ENCODE data around the gene METRN. TPM values are rescaled to one million over a fixed set of nuclear protein-coding genes. Genes with fewer than 3 reads are reported as not detected.

Gene METRN
- total and polyA plus RNA-seq, 2 experiments from 2014 or later, result 21.6 to 98.1 TPM

- Histone ChIP-seq H4K20me1 (ENCODE audit: insufficient read depth) (no peaks in the 10 kb centered on the region), H3K4me3 (peak within 1 kb of the TSS; percentile 77), H3K27me3 (replicated peaks; ENCODE audit: insufficient read depth) (no peaks in the 10 kb centered on the region), H2AFZ (peak within 1 kb of the TSS; percentile 84), H3K36me3 (ENCODE audit: low read depth) (peaks cover 11% of the 10 kb centered on the region; the same call in 1 of the 2 replicates), H3K27ac (peak within 1 kb of the TSS; percentile 63), H3K9me2 (ENCODE audit: insufficient read depth) (no peaks in the 10 kb centered on the region), H3K4me1 (ENCODE audit: insufficient read depth) (peaks cover 15% of the 10 kb centered on the region), H3K4me2 (ENCODE audit: unreplicated experiment) (peak within 1 kb of the TSS; percentile 94), H3F3A (ENCODE audit: insufficient read depth) (peaks cover 15% of the 10 kb centered on the region; the same call in 1 of the 2 replicates), H3K9me3 (ENCODE audit: low read depth) (no peaks in the 10 kb centered on the region), H3K79me2 (ENCODE audit: insufficient read depth) (peaks cover 32% of the 10 kb centered on the region), H3K9ac (peak within 1 kb of the TSS; percentile 85)
- TF ChIP-seq EZH2phosphoT487 (IDR thresholded peaks at IDR 0.05; ENCODE audit: insufficient read depth, low read depth), result no peak
- DNase-seq, result peak; percentile 93
- WGBS, 2 experiments (ENCODE audit: low coverage in 1 of 2, low lambda C conversion rate in 2 of 2, missing lambda C conversion rate in 2 of 2), result 2 to 3% methylated on average over 36 to 59 of the region's 91 CpGs
- in situ Hi-C loops (cut with MboI), result no loop called here
Observed at GRCh38 chr16:679814-680624, 34.9 kb upstream of the METRN start, which contains the start of gene STUB1. TSS of gene STUB1 (plus strand) at chr16:680410. CDS start at chr16:680526, 116 bp downstream.

- H3F3A ChIP-seq (ENCODE audit: insufficient read depth), result peaks cover 15% of the 10 kb centered on the region; the same call in 1 of the 2 replicates
- no peak for DNase-seq
- peak overlapping the region; percentile 94 for H3K4me2 ChIP-seq (ENCODE audit: unreplicated experiment)
- H3K27me3 ChIP-seq (replicated peaks; ENCODE audit: insufficient read depth), result no peaks in the 10 kb centered on the region
- TF ChIP-seq EZH2 (IDR thresholded peaks at IDR 0.05; ENCODE audit: insufficient read depth, poor library complexity, severe bottlenecking) (no peak), EZH2phosphoT487 (IDR thresholded peaks at IDR 0.05; ENCODE audit: insufficient read depth, low read depth) (no peak)
- H3K9me3 ChIP-seq (ENCODE audit: low read depth), result no peaks in the 10 kb centered on the region
- 0 to 1% methylated on average over 29 to 32 of the region's 38 CpGs for WGBS, 2 experiments (ENCODE audit: low coverage in 1 of 2, low lambda C conversion rate in 2 of 2, missing lambda C conversion rate in 2 of 2)
- H3K4me3 ChIP-seq, result peak overlapping the region; percentile 77
- peaks cover 34% of the 10 kb centered on the region for H3K79me2 ChIP-seq (ENCODE audit: insufficient read depth)
- in situ Hi-C loops (cut with MboI), result no loop called here
- peaks cover 11% of the 10 kb centered on the region; the same call in 1 of the 2 replicates for H3K36me3 ChIP-seq (ENCODE audit: low read depth)
- peak overlapping the region; percentile 85 for H3K9ac ChIP-seq
- H4K20me1 ChIP-seq (ENCODE audit: insufficient read depth), result no peaks in the 10 kb centered on the region
- H3K27ac ChIP-seq, result peak overlapping the region; percentile 63
- 0 out of 2 replicates have a peak overlapping the region, but pooled peaks have one; percentile 62 for H2AFZ ChIP-seq
- peaks cover 15% of the 10 kb centered on the region for H3K4me1 ChIP-seq (ENCODE audit: insufficient read depth)
- no peaks in the 10 kb centered on the region for H3K9me2 ChIP-seq (ENCODE audit: insufficient read depth)
Observed at GRCh38 chr16:680625-680945, 34.3 kb upstream of the METRN start.

GRCh38 chr16:680967-681745, 33.8 kb upstream of the METRN start:
- peaks cover 40% of the 10 kb centered on the region for H3K79me2 ChIP-seq (ENCODE audit: insufficient read depth)
- peaks cover 15% of the 10 kb centered on the region; the same call in 1 of the 2 replicates for H3F3A ChIP-seq (ENCODE audit: insufficient read depth)
- H3K27ac ChIP-seq, result peak overlapping the region; percentile 63
- peak; percentile 88 for DNase-seq
- H3K9me2 ChIP-seq (ENCODE audit: insufficient read depth), result no peaks in the 10 kb centered on the region
- H3K9ac ChIP-seq, result peak overlapping the region; percentile 85
- TF ChIP-seq EZH2 (IDR thresholded peaks at IDR 0.05; ENCODE audit: insufficient read depth, poor library complexity, severe bottlenecking), result no peak
- TF ChIP-seq EZH2phosphoT487 (IDR thresholded peaks at IDR 0.05; ENCODE audit: insufficient read depth, low read depth), result no peak
- H4K20me1 ChIP-seq (ENCODE audit: insufficient read depth), result no peaks in the 10 kb centered on the region
- peaks cover 11% of the 10 kb centered on the region; the same call in 1 of the 2 replicates for H3K36me3 ChIP-seq (ENCODE audit: low read depth)
- peak overlapping the region; percentile 94 for H3K4me2 ChIP-seq (ENCODE audit: unreplicated experiment)
- in situ Hi-C loops (cut with MboI), result no loop called here
- no peak overlapping the region for H2AFZ ChIP-seq
- H3K4me3 ChIP-seq, result peak overlapping the region; percentile 77
- peaks cover 15% of the 10 kb centered on the region for H3K4me1 ChIP-seq (ENCODE audit: insufficient read depth)
- H3K27me3 ChIP-seq (replicated peaks; ENCODE audit: insufficient read depth), result no peaks in the 10 kb centered on the region
- WGBS, 2 experiments (ENCODE audit: low coverage in 1 of 2, low lambda C conversion rate in 2 of 2, missing lambda C conversion rate in 2 of 2), result 42 to 44% methylated on average over 43 to 44 of the region's 44 CpGs
- no peaks in the 10 kb centered on the region for H3K9me3 ChIP-seq (ENCODE audit: low read depth)

GRCh38 chr16:681746-682427, 33.0 kb upstream of the METRN start:
- no peaks in the 10 kb centered on the region for H3K9me3 ChIP-seq (ENCODE audit: low read depth)
- peak overlapping the region; percentile 77 for H3K4me3 ChIP-seq
- 68 to 74% methylated on average over 28 of the region's 28 CpGs for WGBS, 2 experiments (ENCODE audit: low coverage in 1 of 2, low lambda C conversion rate in 2 of 2, missing lambda C conversion rate in 2 of 2)
- TF ChIP-seq EZH2 (IDR thresholded peaks at IDR 0.05; ENCODE audit: insufficient read depth, poor library complexity, severe bottlenecking) (no peak), EZH2phosphoT487 (IDR thresholded peaks at IDR 0.05; ENCODE audit: insufficient read depth, low read depth) (no peak)
- H3K9me2 ChIP-seq (ENCODE audit: insufficient read depth), result no peaks in the 10 kb centered on the region
- DNase-seq, result no peak
- in situ Hi-C loops (cut with MboI), result no loop called here
- H3K4me2 ChIP-seq (ENCODE audit: unreplicated experiment), result peak overlapping the region; percentile 94
- no peaks in the 10 kb centered on the region for H3K27me3 ChIP-seq (replicated peaks; ENCODE audit: insufficient read depth)
- H4K20me1 ChIP-seq (ENCODE audit: insufficient read depth), result no peaks in the 10 kb centered on the region
- peaks cover 45% of the 10 kb centered on the region for H3K79me2 ChIP-seq (ENCODE audit: insufficient read depth)
- no peak overlapping the region for H2AFZ ChIP-seq
- H3K36me3 ChIP-seq (ENCODE audit: low read depth), result peaks cover 11% of the 10 kb centered on the region; the same call in 1 of the 2 replicates
- H3K9ac ChIP-seq, result peak overlapping the region; percentile 85
- peak overlapping the region; percentile 63; the same call in 1 of the 2 replicates for H3K27ac ChIP-seq
- H3F3A ChIP-seq (ENCODE audit: insufficient read depth), result peaks cover 15% of the 10 kb centered on the region; the same call in 1 of the 2 replicates
- H3K4me1 ChIP-seq (ENCODE audit: insufficient read depth), result peaks cover 15% of the 10 kb centered on the region
